Smooth muscle cell (in vitro differentiated cells): ENCODE results near the gene HIVEP3. TPM values are rescaled to one million over a fixed set of nuclear protein-coding genes. Genes with fewer than 3 reads are reported as not detected.

ENCODE experiments used
- DNase-seq: peaks from one replicate; lab custom pipeline; 2025; ENCODE audit not compliant: unreplicated experiment; lab: John Stamatoyannopoulos, UW
- H2AFZ ChIP-seq: fragments of 200-600 bp; sonication (generic); 2 replicates; pipeline ENCODE4 v1.6.0; 2016; ENCODE audit warnings: antibody characterized with exemption, low read depth, mild to moderate bottlenecking
- H3F3A ChIP-seq: fragments of 200-600 bp; sonication (generic); 2 replicates; pipeline ENCODE4 v1.6.0; 2017; ENCODE audit warnings: antibody characterized with exemption, low read depth
- H3K27ac ChIP-seq: fragments of 200-600 bp; sonication (generic); 2 replicates; pipeline ENCODE4 v1.5.1; 2016; ENCODE audit warnings: low read depth, mild to moderate bottlenecking
- H3K27me3 ChIP-seq: fragments of 200-600 bp; sonication (generic); 2 replicates; pipeline ENCODE4 v1.6.1; 2016; ENCODE audit warnings: low read depth, mild to moderate bottlenecking
- H3K36me3 ChIP-seq: fragments of 200-600 bp; sonication (generic); 2 replicates; pipeline ENCODE4 v1.5.1; 2016; ENCODE audit warnings: low read depth
- H3K4me1 ChIP-seq: fragments of 200-600 bp; sonication (generic); 2 replicates; pipeline ENCODE4 v1.5.1; 2016; ENCODE audit warnings: low read depth
- H3K4me2 ChIP-seq: fragments of 200-600 bp; sonication (generic); 2 replicates; pipeline ENCODE4 v1.6.0; 2016; ENCODE audit warnings: mild to moderate bottlenecking
- H3K4me3 ChIP-seq: fragments of 200-600 bp; sonication (generic); 2 replicates; pipeline ENCODE4 v1.5.1; 2016; ENCODE audit warnings: mild to moderate bottlenecking
- H3K79me2 ChIP-seq: fragments of 200-600 bp; sonication (generic); 2 replicates; pipeline ENCODE4 v1.6.0; 2016; ENCODE audit warnings: low read depth, mild to moderate bottlenecking
- H3K9ac ChIP-seq: fragments of 200-600 bp; sonication (generic); 2 replicates; pipeline ENCODE4 v1.6.0; 2016; ENCODE audit warnings: low read depth
- H3K9me3 ChIP-seq: fragments of 200-600 bp; sonication (generic); replicated peaks from 2 replicates; pipeline ENCODE4 v1.5.1; 2016; ENCODE audit warnings: low read depth
- H4K20me1 ChIP-seq: fragments of 200-600 bp; sonication (generic); 2 replicates; pipeline ENCODE4 v1.6.0; 2016; ENCODE audit warnings: low read depth
- WGBS: methylation state at CpG from one replicate; pipeline ENCODE4 v1.1.7; 2016; ENCODE audit warnings: low lambda C conversion rate; 5-methylcytosine and 5-hydroxymethylcytosine counted together
- polyA plus RNA-seq: library from polyadenylated mRNA; unstranded; fragments of >200 nt; fragmentation: Nextera tagmentation; extraction: Ambion mirVana; gene quantifications from 2 replicates; pipeline ENCODE4 v1.2.1, GENCODE V29; 2016
- total RNA-seq: library from RNA; depleted of rRNA; stranded (reverse); fragments of >200 nt; gene quantifications from 2 replicates; pipeline ENCODE4 v1.2.3, GENCODE V29; 2014
- TF ChIP-seq, protein P1 (sequence below): fragments of 200-600 bp; sonication (generic); IDR thresholded peaks from 2 replicates; pipeline ENCODE4 v1.5.1; 2017; ENCODE audit warnings: borderline replicate concordance, mild to moderate bottlenecking, antibody characterized with exemption; ENCODE audit not compliant: insufficient read depth, poor library complexity, severe bottlenecking

Gene HIVEP3
- total and polyA plus RNA-seq, 2 experiments from 2014 or later = 2.1 to 6.4 TPM

GRCh38 chr1:41483001-41483850 lies 435.5 kb downstream of the HIVEP3 start:
- 78% methylated on average over 21 of the region's 21 CpGs for WGBS
- Histone ChIP-seq H3K9me3 (no peaks in the 10 kb centered on the region), H4K20me1 (no peaks in the 10 kb centered on the region), H3K27ac (no peak overlapping the region), H2AFZ (no peak overlapping the region), H3K4me2 (no peak overlapping the region), H3K27me3 (no peaks in the 10 kb centered on the region), H3K4me1 (peaks cover 28% of the 10 kb centered on the region), H3K9ac (no peak overlapping the region), H3K4me3 (no peak overlapping the region), H3K36me3 (no peaks in the 10 kb centered on the region), H3F3A (no peaks in the 10 kb centered on the region), H3K79me2 (no peaks in the 10 kb centered on the region)
- no peak for DNase-seq
- TF ChIP-seq, protein P1, sequence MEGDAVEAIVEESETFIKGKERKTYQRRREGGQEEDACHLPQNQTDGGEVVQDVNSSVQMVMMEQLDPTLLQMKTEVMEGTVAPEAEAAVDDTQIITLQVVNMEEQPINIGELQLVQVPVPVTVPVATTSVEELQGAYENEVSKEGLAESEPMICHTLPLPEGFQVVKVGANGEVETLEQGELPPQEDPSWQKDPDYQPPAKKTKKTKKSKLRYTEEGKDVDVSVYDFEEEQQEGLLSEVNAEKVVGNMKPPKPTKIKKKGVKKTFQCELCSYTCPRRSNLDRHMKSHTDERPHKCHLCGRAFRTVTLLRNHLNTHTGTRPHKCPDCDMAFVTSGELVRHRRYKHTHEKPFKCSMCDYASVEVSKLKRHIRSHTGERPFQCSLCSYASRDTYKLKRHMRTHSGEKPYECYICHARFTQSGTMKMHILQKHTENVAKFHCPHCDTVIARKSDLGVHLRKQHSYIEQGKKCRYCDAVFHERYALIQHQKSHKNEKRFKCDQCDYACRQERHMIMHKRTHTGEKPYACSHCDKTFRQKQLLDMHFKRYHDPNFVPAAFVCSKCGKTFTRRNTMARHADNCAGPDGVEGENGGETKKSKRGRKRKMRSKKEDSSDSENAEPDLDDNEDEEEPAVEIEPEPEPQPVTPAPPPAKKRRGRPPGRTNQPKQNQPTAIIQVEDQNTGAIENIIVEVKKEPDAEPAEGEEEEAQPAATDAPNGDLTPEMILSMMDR = no peak

- Histone ChIP-seq H3K79me2 (no peaks in the 10 kb centered on the region), H3K36me3 (no peaks in the 10 kb centered on the region), H3K9ac (no peak overlapping the region), H3K4me3 (no peak overlapping the region), H3K4me1 (peaks cover 17% of the 10 kb centered on the region), H3K27ac (no peak overlapping the region), H4K20me1 (no peaks in the 10 kb centered on the region), H2AFZ (no peak overlapping the region), H3K9me3 (no peaks in the 10 kb centered on the region), H3K4me2 (no peak overlapping the region), H3F3A (no peaks in the 10 kb centered on the region), H3K27me3 (no peaks in the 10 kb centered on the region)
- 93% methylated on average over 18 of the region's 18 CpGs for WGBS
- DNase-seq = no peak
- TF ChIP-seq, protein P1 = no peak
Measured at GRCh38 chr1:41482001-41482765, 436.5 kb downstream of the HIVEP3 start.

- DNase-seq = no peak
- Histone ChIP-seq H3K4me1 (peaks cover 8% of the 10 kb centered on the region), H2AFZ (no peak overlapping the region), H3F3A (no peaks in the 10 kb centered on the region), H3K27ac (no peak overlapping the region), H3K4me2 (no peak overlapping the region), H3K36me3 (no peaks in the 10 kb centered on the region), H4K20me1 (no peaks in the 10 kb centered on the region), H3K27me3 (no peaks in the 10 kb centered on the region), H3K9me3 (no peaks in the 10 kb centered on the region), H3K9ac (no peak overlapping the region), H3K79me2 (no peaks in the 10 kb centered on the region), H3K4me3 (no peak overlapping the region)
- 93% methylated on average over 15 of the region's 15 CpGs for WGBS
- TF ChIP-seq, protein P1 = no peak
Measured at GRCh38 chr1:41481109-41481775, 437.5 kb downstream of the HIVEP3 start.
